H9 (cell line): ENCODE measurements around the gene CCNL1. TPM values are rescaled to one million over a fixed set of nuclear protein-coding genes. Genes with fewer than 3 reads are reported as not detected.

Source experiments
- DNase-seq: peaks from one replicate; pipeline ENCODE4 v3.0.0-alpha.2; 2017
- H2AFZ ChIP-seq: one replicate; pipeline ENCODE4 v1.6.1; 2013; ENCODE audit warnings: mild to moderate bottlenecking, low read length, control low read depth, moderate library complexity
- H2AK5ac ChIP-seq: 2 replicates; pipeline ENCODE4 v1.6.1; 2013; ENCODE audit warnings: low read length, control low read depth, mixed read lengths; ENCODE audit not compliant: insufficient read length
- H2BK120ac ChIP-seq: one replicate; pipeline ENCODE4 v1.6.1; 2013; ENCODE audit warnings: low read depth, mild to moderate bottlenecking, low read length, control low read depth, inconsistent platforms; ENCODE audit not compliant: poor library complexity, severe bottlenecking
- H2BK12ac ChIP-seq: 2 replicates; pipeline ENCODE4 v1.6.1; 2013; ENCODE audit warnings: low read length, control low read depth, mixed read lengths, low read depth; ENCODE audit not compliant: insufficient read length
- H2BK15ac ChIP-seq: 2 replicates; pipeline ENCODE4 v1.6.1; 2013; ENCODE audit warnings: low read depth, low read length, control low read depth
- H2BK20ac ChIP-seq: one replicate; pipeline ENCODE4 v1.6.1; 2013; ENCODE audit warnings: low read depth, mild to moderate bottlenecking, low read length, control low read depth, inconsistent platforms; ENCODE audit not compliant: poor library complexity, severe bottlenecking
- H2BK5ac ChIP-seq: 2 replicates; pipeline ENCODE4 v1.6.1; 2013; ENCODE audit warnings: low read length, control low read depth, mixed read lengths; ENCODE audit not compliant: insufficient read length
- H3K14ac ChIP-seq: 2 replicates; pipeline ENCODE4 v1.6.1; 2013; ENCODE audit warnings: low read length, control low read depth; ENCODE audit not compliant: insufficient read depth
- H3K18ac ChIP-seq: 2 replicates; pipeline ENCODE4 v1.6.1; 2013; ENCODE audit warnings: low read depth, mild to moderate bottlenecking, mixed read lengths, low read length, control low read depth; ENCODE audit not compliant: insufficient read length
- H3K23ac ChIP-seq: 2 replicates; pipeline ENCODE4 v1.6.1; 2013; ENCODE audit warnings: low read length, control low read depth, mixed read lengths, low read depth; ENCODE audit not compliant: insufficient read length
- H3K23me2 ChIP-seq: 2 replicates; pipeline ENCODE4 v1.6.1; 2013; ENCODE audit warnings: low read depth, mild to moderate bottlenecking, mixed read lengths, low read length, control low read depth; ENCODE audit not compliant: insufficient read length, poor library complexity, severe bottlenecking
- H3K27ac ChIP-seq: 2 replicates; pipeline ENCODE4 v1.5.1; 2013; ENCODE audit warnings: low read length, control low read depth, mixed read lengths, low read depth; ENCODE audit not compliant: insufficient read length
- H3K27me3 ChIP-seq: 2 replicates; pipeline ENCODE4 v1.6.1; 2013; ENCODE audit warnings: low read length, control low read depth, inconsistent platforms; ENCODE audit not compliant: insufficient read depth
- H3K4ac ChIP-seq: 2 replicates; pipeline ENCODE4 v1.6.1; 2013; ENCODE audit warnings: low read depth, mild to moderate bottlenecking, control low read depth, inconsistent platforms, low read length, moderate library complexity
- H3K4me1 ChIP-seq: 2 replicates; pipeline ENCODE4 v1.6.1; 2013; ENCODE audit warnings: low read length, control low read depth, inconsistent platforms; ENCODE audit not compliant: insufficient read depth
- H3K4me2 ChIP-seq: 2 replicates; pipeline ENCODE4 v1.6.1; 2013; ENCODE audit warnings: low read length, control low read depth, mixed read lengths; ENCODE audit not compliant: insufficient read length, insufficient read depth
- H3K56ac ChIP-seq: 2 replicates; pipeline ENCODE4 v1.6.1; 2013; ENCODE audit warnings: low read depth, mild to moderate bottlenecking, mixed read lengths, low read length, control low read depth; ENCODE audit not compliant: insufficient read length
- H3K79me1 ChIP-seq: 2 replicates; pipeline ENCODE4 v1.6.1; 2013; ENCODE audit warnings: low read depth, mild to moderate bottlenecking, moderate library complexity, low read length, control low read depth, inconsistent platforms; ENCODE audit not compliant: insufficient read depth, poor library complexity, severe bottlenecking
- H3K79me2 ChIP-seq: 2 replicates; pipeline ENCODE4 v1.6.1; 2013; ENCODE audit warnings: low read length, control low read depth, inconsistent platforms; ENCODE audit not compliant: insufficient read depth
- H3K9ac ChIP-seq: 2 replicates; pipeline ENCODE4 v1.6.1; 2013; ENCODE audit warnings: low read length, control low read depth, mixed read lengths; ENCODE audit not compliant: insufficient read length; ENCODE audit errors: extremely low read depth
- H3K9me3 ChIP-seq: one replicate; pipeline ENCODE4 v1.6.1; 2013; ENCODE audit warnings: low read depth, low read length, inconsistent platforms; ENCODE audit not compliant: control insufficient read depth
- H3T11ph ChIP-seq: one replicate; pipeline ENCODE4 v1.6.1; 2013; ENCODE audit warnings: mild to moderate bottlenecking, low read length, control low read depth, inconsistent platforms
- H4K20me1 ChIP-seq: one replicate; pipeline ENCODE4 v1.6.1; 2013; ENCODE audit not compliant: control insufficient read depth, insufficient read length, insufficient read depth
- H4K5ac ChIP-seq: 2 replicates; pipeline ENCODE4 v1.6.1; 2013; ENCODE audit warnings: low read depth, mild to moderate bottlenecking, mixed read lengths, low read length, control low read depth; ENCODE audit not compliant: insufficient read length
- H4K8ac ChIP-seq: replicated peaks from 2 replicates; pipeline ENCODE4 v1.6.1; 2013; ENCODE audit warnings: low read length, control low read depth, mixed read lengths, low read depth; ENCODE audit not compliant: insufficient read length
- H4K91ac ChIP-seq: 2 replicates; pipeline ENCODE4 v1.6.1; 2013; ENCODE audit warnings: low read depth, mild to moderate bottlenecking, moderate library complexity, mixed read lengths, low read length, control low read depth; ENCODE audit not compliant: insufficient read length
- H3K27ac Mint-ChIP-seq, 3 experiments: 2 replicates in 2 of 3; 3 replicates in 1 of 3; pipeline ENCODE4 v1.8.0; 2020 to 2021; ENCODE audit warnings: mixed read lengths in 3 of 3, mild to moderate bottlenecking in 1 of 3, moderate library complexity in 1 of 3
- H3K27me3 Mint-ChIP-seq: 2 replicates; pipeline ENCODE4 v1.8.0; 2021; ENCODE audit warnings: low read depth, mild to moderate bottlenecking, moderate library complexity, mixed read lengths
- H3K36me3 Mint-ChIP-seq, 3 experiments: 2 replicates in 2 of 3; 3 replicates in 1 of 3; pipeline ENCODE4 v1.8.0; 2020 to 2021; ENCODE audit warnings: low read depth in 3 of 3, mixed read lengths in 3 of 3; ENCODE audit not compliant: insufficient read depth in 1 of 3
- H3K4me1 Mint-ChIP-seq, 2 experiments: 2 replicates each; pipeline ENCODE4 v1.8.0; 2020; ENCODE audit warnings: mixed read lengths in 2 of 2
- H3K4me3 Mint-ChIP-seq, 2 experiments: 2 replicates in 1 of 2; 3 replicates in 1 of 2; pipeline ENCODE4 v1.8.0; 2020 to 2021; ENCODE audit warnings: mild to moderate bottlenecking in 2 of 2, mixed read lengths in 2 of 2, moderate library complexity in 1 of 2
- H3K9me3 Mint-ChIP-seq, 2 experiments: 2 replicates in 1 of 2; 3 replicates in 1 of 2; pipeline ENCODE4 v1.8.0; 2020; ENCODE audit warnings: mild to moderate bottlenecking in 2 of 2, mixed read lengths in 2 of 2, moderate library complexity in 1 of 2
- WGBS: extraction: QIAGEN DNeasy Blood & Tissue Kit; methylation state at CpG from one replicate; pipeline ENCODE4 v1.1.7; 2013; ENCODE audit warnings: missing lambda C conversion rate, low lambda C conversion rate, mixed read lengths; ENCODE audit not compliant: insufficient read length; ENCODE audit errors: extremely low coverage; 5-methylcytosine and 5-hydroxymethylcytosine counted together
- total RNA-seq: library from RNA; stranded (reverse); gene quantifications from 2 replicates; pipeline ENCODE4 v1.2.1, GENCODE V29; 2021
- TF ChIP-seq, protein P1 (sequence below): fragments of 200-600 bp; sonication (generic); conservative IDR thresholded peaks from 3 replicates; pipeline ENCODE4 v1.8.0; 2021; ENCODE audit warnings: antibody characterized with exemption, mild to moderate bottlenecking

CCNL1 gene
- total RNA-seq, 1 experiment from 2014 or later: 103 TPM

DNA sequence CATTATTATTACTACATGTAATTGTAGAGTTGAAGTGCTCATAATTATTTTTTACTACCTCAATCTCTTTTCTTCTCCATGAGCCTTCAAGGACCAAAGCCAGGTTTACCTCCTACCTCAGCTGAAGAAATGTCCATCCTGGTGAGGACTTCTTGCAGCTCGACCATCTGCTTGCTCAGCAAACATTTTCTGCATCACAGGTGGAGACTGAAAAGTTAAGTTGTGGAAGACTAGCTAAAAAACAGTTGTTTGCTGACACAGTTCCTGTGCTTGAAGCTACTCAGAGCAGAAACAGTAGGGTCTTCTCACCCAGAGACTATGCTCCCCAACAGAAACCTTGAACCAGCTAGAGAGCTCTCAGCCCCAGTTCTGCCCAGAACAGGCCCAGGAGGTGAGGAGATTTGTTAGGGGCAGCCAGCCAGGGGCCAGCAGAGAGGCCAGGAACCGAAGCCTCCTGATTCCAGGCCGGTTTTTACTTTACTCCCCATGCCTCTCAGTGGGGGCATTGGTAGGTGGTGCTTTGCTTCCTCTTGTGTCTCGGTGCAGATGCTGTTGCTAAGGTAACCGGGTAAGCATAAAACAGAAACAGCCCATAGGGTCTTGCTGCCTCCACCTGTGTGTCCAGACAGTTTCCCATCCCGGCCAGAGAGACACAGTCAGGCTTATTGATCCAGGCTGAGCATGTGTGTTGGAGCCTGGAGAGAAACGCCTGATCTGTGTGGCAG, 54.9 kb downstream of the CCNL1 start:
- no peak overlapping the region for H3K56ac ChIP-seq
- H2BK12ac ChIP-seq: peak overlapping the region; percentile 85
- Mint-ChIP-seq H3K36me3 (no peaks in the 10 kb centered on the region), H3K9me3 (0 out of 5 replicates have a peak, but pooled peaks cover 0 to 4% of the 10 kb centered on the region in 2 experiments), H3K27ac (peak overlapping the region in 2 of 3 experiments; percentile 30 to 98; a peak in 3 of 7 replicates), H3K27me3 (no peaks in the 10 kb centered on the region), H3K4me1 (peaks cover 21 to 37% of the 10 kb centered on the region in 2 experiments), H3K4me3 (no peak overlapping the region)
- H3K9ac ChIP-seq: no peak overlapping the region
- H3K27me3 ChIP-seq: no peaks in the 10 kb centered on the region
- H3K18ac ChIP-seq: peak overlapping the region; percentile 40
- H2BK15ac ChIP-seq: no peak overlapping the region
- no peak overlapping the region for H3T11ph ChIP-seq
- H3K4me1 ChIP-seq: peaks cover 5% of the 10 kb centered on the region
- no peak overlapping the region for H2AK5ac ChIP-seq
- H3K4me2 ChIP-seq: no peak overlapping the region
- peak overlapping the region; percentile 82 for H2BK120ac ChIP-seq
- no peak overlapping the region for H2BK5ac ChIP-seq
- no peaks in the 10 kb centered on the region for H3K79me1 ChIP-seq
- no peak overlapping the region for H3K23ac ChIP-seq
- H3K14ac ChIP-seq: peak overlapping the region; percentile 70; the same call in 1 of the 2 replicates
- H4K5ac ChIP-seq: no peak overlapping the region
- H2BK20ac ChIP-seq: no peak overlapping the region
- WGBS: no CpG with 5 or more reads among the region's 7 CpGs
- H3K79me2 ChIP-seq: no peaks in the 10 kb centered on the region
- no peaks in the 10 kb centered on the region for H4K20me1 ChIP-seq
- no peak overlapping the region for H3K27ac ChIP-seq
- TF ChIP-seq, protein P1, sequence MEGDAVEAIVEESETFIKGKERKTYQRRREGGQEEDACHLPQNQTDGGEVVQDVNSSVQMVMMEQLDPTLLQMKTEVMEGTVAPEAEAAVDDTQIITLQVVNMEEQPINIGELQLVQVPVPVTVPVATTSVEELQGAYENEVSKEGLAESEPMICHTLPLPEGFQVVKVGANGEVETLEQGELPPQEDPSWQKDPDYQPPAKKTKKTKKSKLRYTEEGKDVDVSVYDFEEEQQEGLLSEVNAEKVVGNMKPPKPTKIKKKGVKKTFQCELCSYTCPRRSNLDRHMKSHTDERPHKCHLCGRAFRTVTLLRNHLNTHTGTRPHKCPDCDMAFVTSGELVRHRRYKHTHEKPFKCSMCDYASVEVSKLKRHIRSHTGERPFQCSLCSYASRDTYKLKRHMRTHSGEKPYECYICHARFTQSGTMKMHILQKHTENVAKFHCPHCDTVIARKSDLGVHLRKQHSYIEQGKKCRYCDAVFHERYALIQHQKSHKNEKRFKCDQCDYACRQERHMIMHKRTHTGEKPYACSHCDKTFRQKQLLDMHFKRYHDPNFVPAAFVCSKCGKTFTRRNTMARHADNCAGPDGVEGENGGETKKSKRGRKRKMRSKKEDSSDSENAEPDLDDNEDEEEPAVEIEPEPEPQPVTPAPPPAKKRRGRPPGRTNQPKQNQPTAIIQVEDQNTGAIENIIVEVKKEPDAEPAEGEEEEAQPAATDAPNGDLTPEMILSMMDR: no peak
- peak overlapping the region; percentile 93 for H2AFZ ChIP-seq
- peak; percentile 86 for DNase-seq
- H4K91ac ChIP-seq: no peak overlapping the region
- H3K23me2 ChIP-seq: no peaks in the 10 kb centered on the region
- H4K8ac ChIP-seq: no peak overlapping the region
- no peak overlapping the region; the same call in 1 of the 2 replicates for H3K4ac ChIP-seq
- H3K9me3 ChIP-seq: no peaks in the 10 kb centered on the region
